Measurements from ENCODE around the gene AGAP3.

The AGAP3 gene

DNA sequence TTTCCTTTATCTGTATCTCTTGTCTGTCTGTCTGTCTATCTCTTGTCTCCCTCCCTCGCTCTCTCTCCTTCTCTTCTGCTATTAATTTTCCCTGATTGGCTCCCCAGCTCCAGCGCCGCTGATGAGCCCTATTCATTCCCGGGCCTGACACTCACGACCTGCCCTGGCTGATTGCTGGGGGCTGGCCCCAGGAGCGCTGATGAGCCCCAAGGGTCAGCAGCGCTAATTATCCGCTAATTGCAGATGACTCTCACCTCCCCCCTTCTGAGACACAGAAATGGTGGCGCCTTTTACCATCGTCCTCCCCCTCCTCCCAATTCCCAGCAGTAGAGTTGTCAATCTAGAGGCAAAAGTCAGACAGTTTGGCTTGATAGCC lies 82.5 kb downstream of the AGAP3 start:
- DNase-seq, result no peak

DNA sequence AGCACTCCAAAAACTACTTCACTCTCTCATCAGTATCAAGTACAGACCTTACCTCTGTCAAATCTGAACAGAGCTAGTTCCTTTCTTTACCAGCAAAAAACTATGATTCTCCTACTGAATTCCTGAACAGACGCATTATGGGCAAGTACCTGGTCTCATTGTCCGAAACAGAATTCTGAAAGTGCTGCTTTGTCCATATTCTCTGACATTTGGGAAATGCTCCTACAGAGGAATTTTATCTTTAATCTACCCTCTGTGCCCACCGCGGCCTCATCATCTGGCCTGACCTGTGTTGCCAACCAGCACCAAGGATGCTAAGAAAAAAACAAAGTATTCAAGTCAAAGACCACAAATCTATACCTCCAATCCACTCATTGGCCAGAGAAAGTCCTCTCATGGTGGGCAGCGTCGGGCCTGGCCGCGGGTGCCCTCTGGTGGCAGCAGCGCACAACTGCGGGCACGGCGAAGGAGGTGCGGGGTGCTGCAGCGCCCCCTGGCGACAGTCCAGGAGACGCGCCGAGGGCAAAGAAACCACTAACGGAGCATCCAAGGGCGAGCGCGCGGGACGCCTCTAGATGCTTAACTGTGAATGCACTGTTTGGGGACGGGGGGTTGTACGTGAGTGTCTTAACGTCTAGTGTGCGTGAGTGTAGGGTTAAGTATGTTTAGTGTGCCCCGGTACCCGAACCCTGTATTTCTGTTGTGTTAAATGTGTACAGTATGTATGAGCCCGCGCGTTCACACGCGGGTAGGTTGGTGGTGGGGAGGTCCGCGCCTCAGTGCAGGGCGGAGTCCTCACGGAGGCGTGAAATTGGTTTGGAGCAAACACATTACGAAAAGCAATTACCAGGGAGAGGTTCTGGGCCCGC lies 86.2 kb downstream of the AGAP3 start:
- DNase-seq, result peak; percentile 83

DNA sequence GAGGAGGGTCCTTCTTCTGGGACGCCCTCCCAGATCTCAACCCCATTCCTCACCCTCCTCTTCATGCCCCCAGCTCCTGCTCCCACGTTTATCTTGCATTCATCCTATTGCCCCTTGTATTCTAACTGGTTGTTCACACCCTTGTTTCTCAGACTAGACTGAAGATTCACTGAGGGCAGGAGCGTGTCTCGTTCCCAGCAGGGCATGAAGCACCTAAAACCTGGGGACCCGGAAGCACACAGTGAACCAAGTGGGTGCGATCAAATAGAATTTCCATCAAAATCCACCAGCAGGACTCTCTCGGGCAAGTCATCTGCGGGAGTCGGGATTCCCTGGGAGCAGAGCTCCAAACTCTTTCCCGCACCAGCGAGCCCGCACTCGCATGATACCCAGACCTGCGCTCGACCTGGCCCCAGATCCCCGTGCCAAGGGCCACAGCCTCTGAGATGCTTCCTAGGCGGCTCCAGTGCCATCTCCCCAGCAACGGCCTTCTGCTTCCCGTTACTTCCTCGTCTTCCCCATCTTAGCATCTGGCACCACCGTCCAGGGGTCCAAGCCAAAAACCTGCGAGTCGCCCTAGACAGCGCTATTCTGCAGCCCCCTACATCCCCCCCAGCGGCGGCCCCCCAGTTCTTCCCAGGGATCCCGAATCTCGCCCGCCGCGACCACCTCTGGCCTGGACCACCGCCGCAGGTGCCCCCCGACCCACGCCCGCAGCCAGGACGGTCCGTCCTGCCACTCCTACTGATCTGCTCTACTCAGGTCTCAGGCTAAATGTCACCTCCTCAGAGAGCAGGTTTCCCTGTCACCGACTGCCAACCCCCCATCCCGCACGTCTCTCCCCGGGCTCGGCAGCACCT lies 87.3 kb downstream of the AGAP3 start:
- DNase-seq, result no peak

DNA sequence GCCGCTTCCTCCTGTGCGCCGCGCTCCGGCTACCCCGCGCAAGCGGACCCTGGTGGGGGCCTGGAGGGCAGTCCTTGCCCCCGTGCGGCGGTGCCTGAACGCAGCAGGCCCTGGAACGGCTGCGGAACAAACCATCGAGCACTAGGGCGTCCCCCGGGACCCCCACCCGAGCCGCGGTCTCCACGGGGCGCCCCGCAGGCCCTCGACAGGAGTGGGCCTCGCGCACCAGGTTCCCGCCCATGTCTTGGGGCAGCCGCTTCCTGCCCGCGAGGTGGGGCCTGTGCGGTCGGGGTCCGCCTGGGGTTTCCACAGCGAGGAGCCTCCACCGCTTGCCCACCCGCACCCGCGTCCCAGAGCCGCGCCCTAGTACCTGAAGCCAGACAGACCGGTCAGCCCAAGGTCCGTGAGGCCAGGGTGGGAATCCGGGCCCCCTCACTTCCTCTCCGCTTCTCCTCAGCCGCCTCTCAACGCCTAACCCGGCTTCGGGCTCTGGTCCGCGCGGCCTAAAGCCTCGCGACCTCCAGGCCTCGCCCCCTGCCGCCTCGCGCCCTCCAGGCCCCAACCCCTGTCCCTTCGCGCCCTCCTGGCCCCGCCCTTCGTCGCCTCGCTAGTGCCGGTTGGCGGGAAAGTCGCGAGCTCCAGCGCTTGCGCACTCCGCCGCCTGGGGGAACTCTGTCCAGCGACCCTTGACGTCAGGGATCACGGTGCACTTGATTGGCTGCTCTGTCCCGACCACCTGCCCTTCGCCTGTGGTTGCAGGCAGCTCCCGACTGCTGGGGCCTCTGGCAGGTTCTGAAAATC lies 88.2 kb downstream of the AGAP3 start:
- peak; percentile 52 for DNase-seq

DNA sequence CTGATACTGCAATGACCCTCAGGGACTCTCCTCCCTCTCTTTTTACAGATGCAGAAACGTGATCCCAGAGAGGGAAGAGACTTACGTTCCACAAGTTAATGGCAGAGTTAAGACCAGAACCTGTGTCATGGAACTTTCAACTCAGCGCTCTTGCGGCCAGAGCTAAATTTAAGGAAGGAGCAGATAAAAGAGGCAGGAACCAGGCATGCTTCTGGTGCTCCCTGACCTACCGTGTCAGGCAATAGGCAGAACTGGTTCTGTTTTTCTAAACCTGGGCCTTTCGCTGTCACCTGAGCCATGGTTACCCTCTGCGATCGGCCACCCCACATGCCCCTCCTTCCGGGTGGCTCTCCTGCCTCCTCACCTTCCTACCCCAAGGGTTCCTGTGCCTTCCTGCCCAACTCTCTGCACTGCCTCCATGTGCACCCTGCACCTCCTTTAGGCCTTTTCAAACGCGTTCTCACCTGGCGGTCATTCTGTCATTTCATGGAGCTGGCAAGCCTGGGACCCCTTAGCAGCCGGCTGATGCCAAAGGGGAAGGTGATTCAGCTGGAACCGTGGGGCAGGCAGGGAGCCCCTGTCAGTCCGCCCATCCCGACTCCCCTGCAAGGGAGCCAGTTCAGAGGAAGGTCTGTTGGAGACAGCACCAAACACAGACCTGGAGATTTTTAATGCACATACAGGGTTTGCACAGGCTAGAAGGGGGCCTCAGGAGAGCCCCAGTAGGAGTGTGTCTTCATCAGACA lies 88.9 kb downstream of the AGAP3 start:
- DNase-seq, result no peak

DNA sequence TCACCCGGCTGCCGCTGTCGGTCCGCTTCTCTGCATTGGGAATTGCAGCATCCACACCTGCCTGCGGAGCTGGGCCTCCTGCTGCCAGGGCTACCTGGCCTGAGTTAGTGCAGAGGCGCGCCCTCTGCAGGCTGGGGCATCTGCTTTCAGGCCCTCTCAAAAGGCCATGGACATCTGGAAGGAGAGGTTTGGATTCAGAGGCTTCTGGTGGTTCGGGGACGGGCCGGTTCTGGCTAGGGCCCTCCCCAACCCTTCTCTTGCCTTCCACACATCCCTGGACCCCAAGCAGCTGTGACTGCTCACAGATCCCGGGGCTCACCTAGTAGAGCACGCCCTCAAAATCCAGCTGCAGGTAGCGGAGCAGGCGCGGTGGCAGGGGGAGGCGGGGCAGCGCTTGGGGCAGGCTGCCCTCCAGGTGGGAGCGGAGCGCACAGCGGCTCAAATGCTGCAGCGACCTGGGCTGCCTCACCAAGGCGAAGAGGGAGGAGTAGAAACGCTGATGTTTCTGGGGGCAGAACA lies 89.6 kb downstream of the AGAP3 start:
- DNase-seq, result no peak

DNA sequence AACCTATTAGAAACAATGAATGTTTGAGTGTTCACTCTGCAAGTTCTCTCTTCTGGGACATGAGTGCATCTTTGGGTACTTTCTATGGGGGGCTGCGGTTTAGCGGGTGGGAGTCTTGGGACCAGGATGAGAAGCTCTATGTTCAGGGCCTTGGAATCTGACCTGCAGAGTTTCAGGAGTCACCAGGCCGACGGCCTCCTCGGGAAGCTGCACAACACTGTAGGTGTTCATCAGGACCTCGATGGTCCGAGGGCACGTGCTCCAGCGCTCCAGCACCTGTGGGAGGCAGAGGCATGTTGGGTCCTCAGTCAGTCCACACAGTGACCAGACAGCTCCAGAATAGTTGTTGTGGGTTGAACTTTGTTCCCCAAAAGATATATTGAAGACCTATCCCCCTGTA lies 90.1 kb downstream of the AGAP3 start:
- DNase-seq, result no peak

DNA sequence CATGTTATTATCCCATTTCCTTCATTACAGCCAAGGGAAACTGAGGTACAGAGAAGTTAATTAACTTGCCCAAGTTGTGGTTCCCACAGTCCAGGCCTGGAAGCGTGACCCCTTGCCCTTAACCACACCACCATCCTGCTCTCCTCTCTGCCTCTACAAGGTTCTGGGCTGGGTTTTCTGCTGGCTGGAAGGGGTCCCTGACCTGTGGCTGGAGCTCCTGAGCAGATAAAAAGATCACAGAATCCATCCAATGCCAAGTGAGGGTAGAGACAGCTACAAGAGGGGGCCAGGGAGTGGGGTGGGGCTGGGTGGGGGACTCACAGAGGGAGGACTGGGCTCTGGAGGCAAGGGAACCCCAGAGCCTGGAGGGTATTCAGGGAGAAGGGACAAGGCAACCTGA lies 91.0 kb downstream of the AGAP3 start:
- DNase-seq, result no peak

DNA sequence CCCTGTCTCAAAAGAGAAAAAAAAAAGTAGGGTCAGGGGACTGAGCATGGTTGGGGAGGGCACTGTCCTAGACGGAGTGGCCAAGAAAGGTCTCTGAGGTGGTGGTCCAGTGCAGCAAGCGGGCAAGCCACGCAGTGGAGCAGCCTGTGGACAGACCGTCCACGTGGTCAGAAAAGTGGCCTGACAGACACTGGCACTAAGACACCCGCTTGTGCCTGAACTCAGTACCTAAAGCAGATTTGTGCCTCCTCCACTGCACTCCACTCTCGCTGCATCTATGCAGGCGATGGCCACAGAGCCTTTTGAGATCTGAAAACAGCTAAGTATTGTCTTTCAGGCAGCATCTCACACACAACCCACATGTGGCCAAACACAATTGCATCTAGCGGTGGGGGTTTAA lies 92.0 kb downstream of the AGAP3 start:
- DNase-seq, result no peak

DNA sequence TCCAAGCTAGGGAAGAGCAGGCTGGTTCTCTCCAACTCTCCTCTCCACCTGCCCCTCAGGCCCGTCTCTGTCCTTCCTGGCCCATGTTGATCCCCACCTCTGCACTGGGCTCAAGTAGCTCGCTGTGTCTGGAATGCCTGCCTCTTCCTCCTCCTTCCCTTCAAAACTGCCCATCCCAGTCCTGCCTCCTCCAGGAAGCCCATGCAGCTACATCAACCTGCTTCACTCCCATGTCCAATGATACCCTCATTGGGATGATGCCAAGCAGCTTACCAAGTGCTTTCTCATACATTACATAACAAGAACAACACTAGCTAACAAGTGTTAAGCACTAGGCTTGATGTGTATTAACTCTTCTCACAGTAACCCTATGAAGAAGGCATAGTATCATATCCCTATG lies 92.6 kb downstream of the AGAP3 start:
- no peak for DNase-seq

DNA sequence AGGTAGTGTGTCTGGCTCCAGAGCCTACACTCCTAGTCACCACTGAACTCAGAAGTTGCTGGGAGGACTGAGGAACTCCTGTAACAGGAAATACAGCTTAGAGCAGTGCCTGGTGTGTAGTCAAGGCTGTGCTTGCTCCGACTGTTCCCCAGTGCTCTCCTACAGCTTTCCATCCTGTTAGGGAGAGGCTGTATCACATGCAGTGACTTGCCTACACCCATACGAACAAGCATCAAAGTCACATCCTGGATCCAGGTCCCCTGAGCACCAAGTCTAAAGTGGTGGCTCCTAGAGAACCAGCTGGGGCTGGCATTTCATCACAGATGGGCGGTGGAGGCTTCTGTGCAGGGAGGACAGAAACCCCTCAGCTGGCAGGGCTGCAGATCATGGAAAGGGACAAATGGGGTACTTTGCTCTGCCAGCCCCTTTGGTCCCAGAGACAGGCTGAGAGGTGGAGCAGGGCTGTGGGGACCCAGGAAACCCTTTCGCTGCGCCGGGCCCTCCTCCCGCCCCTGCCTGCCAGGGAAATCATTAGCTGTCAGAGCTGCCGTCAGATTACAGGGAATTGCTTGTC lies 93.1 kb downstream of the AGAP3 start:
- DNase-seq, result no peak

DNA sequence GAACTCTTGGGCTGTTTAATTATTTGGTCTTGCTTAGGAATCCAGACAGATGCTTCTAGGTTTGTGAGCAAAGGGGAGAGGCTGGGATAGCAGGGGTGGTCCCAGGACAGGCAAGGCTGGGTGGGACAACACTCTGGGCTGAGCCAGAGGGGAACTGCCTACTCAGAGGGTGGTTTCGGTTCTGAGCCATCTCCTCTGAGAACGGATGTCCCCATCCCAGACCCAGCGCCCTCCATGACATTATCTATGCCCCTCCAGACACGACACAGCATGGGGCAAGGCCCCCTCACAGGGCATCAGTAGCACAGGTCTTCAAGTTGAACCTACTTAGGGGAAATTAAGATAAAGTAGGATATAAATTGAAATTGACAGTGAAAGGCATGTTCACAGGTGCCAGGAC lies 93.7 kb downstream of the AGAP3 start:
- no peak for DNase-seq

DNA sequence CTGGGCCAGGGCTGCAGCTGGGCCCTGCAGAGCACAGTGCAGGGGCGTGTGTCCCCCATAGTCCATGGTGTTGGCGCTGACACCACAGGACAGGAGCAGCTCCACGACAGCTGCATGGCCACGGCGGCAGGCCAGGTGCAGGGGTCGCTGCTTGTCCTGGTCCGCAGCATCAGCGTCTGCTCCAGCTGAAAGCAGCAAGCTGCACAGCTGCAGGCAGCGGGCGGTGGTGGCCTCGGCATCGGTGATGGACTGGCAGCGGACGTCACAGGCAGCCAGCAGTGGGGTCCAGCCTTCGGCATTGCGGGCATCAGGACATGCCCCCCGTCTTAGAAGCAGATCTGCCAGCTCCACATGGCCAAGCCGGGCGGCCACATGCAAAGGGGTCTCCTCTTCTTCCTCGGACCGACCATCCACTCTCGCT lies 94.7 kb downstream of the AGAP3 start:
- no peak for DNase-seq

DNA sequence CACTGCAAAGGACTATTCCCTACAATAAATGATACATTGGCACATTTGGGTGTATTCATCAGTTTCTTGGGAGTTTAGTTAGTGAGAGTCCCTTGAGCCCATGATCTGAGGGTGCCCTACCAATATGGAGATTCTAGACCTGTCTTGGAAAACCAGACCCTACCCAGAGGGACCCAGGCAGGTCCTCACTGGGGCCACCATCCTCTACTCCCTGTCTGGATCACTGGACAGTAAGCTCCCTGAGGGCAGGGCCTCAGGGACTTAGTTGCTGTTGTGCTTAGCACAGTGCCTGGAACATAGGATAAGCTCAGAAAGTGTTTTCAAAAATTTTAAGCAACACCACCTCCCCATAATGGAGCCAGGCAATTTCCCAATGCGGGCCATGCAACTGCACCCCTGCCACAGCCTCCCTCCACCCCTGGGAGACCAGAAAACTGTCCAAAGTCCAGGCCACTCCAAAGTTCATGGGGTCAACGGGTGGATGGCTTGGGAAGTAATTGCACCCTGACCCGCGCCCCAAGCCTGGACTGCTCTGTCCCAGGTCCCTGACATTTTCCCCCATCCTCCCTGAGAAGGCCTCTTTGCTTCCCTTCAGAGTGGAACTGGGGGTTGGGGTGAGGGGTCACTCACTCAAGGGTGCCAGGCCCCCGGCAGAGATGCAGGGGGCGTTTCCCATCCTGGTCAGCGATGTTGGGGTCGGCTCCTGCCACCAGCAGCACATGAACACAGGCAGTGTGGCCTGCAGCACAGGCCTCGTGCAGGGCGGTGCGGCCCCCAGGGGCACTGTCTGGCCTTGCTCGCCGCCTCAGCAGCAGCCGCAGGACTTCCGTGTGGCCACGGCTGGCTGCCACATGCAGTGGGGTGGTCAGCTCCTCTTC lies 99.7 kb downstream of the AGAP3 start:
- DNase-seq, result no peak

DNA sequence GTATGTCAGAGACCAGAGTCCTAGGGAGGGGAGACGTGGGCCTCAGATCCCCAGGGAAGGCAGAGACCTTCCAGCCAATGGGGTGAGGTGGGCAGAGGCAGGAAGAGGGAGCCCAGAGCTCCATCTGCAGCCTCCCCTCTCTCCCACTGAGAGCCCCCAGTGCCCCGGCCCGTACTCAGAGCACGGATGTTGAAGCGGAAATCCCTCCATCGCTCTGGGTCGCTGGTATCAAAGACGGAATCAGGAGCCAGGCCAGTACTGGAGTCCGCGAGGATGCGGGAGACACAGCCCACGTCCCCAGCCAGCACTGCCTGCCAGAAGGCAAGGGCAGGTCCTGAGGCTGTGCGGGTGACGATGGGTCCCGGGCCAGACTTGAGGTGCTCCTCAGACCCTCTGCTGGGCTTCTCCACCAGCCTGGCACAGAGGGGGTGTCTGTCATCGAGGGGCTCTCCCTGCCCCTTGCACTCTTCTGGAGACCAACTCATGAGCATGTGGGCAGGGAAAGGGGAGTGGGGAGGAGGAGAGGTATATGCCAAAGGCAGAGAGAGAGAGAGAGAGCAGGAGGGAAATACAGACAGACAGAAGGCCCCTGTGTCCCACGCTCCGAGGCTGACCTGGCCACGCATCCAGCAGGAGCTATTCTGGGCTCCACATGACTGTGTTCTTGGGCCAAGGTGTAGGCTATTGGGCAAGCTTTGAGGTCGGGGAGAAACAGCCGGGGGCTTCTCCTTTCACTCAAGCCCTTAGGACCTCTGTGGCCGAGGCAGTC lies 100.5 kb downstream of the AGAP3 start, which contains the start of gene ASB10:
TSS of gene ASB10 (minus strand) at position 611 of the 769 bp plus-strand sequence. CDS start at position 491, 120 bp downstream.
- DNase-seq, result no peak

DNA sequence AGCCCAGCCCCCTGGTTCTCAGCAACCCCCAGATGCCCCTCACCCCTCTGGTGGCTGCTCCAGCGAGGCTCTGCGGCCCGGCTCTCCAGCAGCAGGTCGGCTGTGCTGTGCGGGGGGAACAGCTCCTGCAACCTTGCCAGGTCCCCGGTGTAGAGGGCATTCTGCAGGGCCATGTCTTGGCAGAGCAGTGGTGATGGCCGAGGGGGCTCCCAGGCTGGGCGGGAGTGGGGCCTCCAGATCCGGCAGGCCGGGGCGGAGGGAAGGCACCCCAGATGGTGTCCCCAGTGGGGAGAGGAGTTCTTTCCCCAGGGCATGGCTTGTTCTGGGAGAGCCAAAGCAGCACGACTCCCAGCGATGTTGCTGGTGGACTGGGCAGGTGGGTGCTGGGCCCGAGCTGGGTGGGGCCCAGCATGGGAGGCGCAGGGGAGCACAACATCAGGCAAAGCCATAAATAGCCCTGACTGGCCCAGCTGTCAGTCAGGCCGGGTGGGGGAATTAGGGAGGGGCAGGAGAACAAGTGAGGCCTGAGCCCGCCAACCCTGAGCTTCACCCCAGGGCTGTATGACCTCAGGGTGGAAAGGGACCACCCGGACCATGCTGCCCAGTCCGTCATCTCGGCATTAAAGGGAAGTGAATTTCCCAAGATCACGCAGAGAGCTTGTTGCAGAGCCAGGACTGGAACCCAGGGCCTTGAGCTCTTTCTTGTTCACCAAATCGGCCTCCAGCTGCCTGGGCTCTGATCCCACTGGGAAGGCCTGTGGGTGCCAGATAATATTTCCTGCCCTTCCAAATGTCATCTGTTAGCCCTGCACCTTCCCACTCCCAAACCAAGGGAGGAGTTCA lies 101.4 kb downstream of the AGAP3 start:
- DNase-seq, result no peak

DNA sequence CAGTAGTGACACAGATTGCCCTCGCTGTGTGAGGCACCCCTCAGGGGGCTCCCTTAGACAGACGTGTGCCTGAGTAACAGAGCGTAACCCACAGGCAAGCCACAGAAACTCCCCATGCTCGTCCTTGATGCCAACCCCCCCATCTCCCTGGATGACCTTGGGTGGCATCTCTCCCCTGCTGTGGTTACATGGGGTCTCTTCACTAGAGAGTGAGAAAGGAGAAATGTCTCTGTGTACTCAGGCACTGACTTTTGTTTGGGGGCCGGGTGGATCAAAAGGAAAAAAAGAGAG lies 101.9 kb downstream of the AGAP3 start:
- no peak for DNase-seq

DNA sequence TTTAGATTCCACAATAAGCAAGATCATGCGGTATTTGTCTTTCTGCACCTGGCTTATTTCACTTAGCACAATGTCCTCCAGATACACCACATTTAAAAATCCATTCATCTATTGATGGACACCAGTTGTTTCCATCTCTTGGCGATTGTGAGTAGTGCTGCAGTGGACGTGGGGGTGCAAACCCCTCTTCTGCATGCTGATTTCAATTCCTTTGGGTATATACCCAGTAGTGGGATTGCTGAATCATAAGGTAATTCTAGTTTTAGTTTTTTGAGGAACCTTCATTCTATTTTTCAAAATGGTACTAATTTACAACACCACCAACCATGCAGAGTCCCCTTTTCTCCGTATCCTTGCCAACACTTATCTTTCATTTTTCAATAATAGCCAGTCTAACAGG lies 102.8 kb downstream of the AGAP3 start:
- no peak for DNase-seq

DNA sequence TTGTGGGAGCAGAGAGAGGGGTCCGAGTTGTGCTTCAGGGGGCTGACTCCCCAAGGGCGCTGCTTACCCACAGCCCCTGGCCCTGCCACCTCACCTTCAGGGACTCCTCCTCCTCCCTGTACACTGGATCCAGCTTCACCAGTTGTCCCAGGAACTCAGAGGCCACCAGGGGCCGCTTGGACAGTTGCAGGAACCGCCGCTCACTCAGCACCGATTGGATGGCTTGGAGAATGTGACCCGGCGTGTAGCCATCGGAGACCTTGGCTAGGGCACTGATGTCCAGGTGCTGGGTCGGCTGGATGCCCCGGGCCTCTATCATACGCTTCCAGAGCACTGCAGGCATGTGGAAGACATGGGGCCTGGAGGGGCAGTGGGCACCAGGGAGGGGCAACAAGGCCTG lies 105.3 kb downstream of the AGAP3 start:
- DNase-seq, result no peak

All from stimulated activated CD4-positive, alpha-beta T cell treated with anti-CD3 and anti-CD28 coated beads, Interleukin-15, amount 100 ng/mL, for 24 hours (primary cell).